HG03280 (cell line): Measurements from ENCODE around the gene HCK.

ENCODE experiments used
- ATAC-seq: cut with Tn5 transposase; IDR thresholded peaks from one replicate; pipeline ENCODE4 v1.9.1; 2021; ENCODE audit warnings: mild to moderate bottlenecking, moderate library complexity; ENCODE audit not compliant: unreplicated experiment

Gene HCK

GRCh38 chr20:32125506-32125905 lies 73.5 kb downstream of the HCK start:
- no peak for ATAC-seq

- ATAC-seq, result no peak
Measured at GRCh38 chr20:32126919-32127318, 74.9 kb downstream of the HCK start.

GRCh38 chr20:32127347-32127746 lies 75.3 kb downstream of the HCK start:
- no peak for ATAC-seq

GRCh38 chr20:32128167-32128566 lies 76.1 kb downstream of the HCK start:
- ATAC-seq, result no peak

GRCh38 chr20:32129863-32130262 lies 77.8 kb downstream of the HCK start:
- no peak for ATAC-seq

- ATAC-seq, result no peak
Measured at GRCh38 chr20:32130352-32130751, 78.3 kb downstream of the HCK start.

GRCh38 chr20:32130965-32131364 lies 78.9 kb downstream of the HCK start:
- no peak for ATAC-seq

GRCh38 chr20:32132911-32133549 lies 81.0 kb downstream of the HCK start:
- peak; percentile 90 for ATAC-seq

GRCh38 chr20:32134026-32134425 lies 82.0 kb downstream of the HCK start:
- ATAC-seq, result no peak

- ATAC-seq, result no peak
Measured at GRCh38 chr20:32135983-32136515, 84.0 kb downstream of the HCK start.

- ATAC-seq, result no peak
Measured at GRCh38 chr20:32138921-32139320, 86.9 kb downstream of the HCK start.

- no peak for ATAC-seq
Measured at GRCh38 chr20:32139947-32140346, 87.9 kb downstream of the HCK start.

GRCh38 chr20:32140603-32141002 lies 88.6 kb downstream of the HCK start:
- no peak for ATAC-seq

- no peak for ATAC-seq
Measured at GRCh38 chr20:32141465-32141980, 89.5 kb downstream of the HCK start.

- no peak for ATAC-seq
Measured at GRCh38 chr20:32142088-32142487, 90.0 kb downstream of the HCK start.

GRCh38 chr20:32142991-32143390 lies 90.9 kb downstream of the HCK start:
- no peak for ATAC-seq

GRCh38 chr20:32144898-32145662 lies 93.0 kb downstream of the HCK start:
- no peak for ATAC-seq

GRCh38 chr20:32149566-32150170 lies 97.6 kb downstream of the HCK start:
- no peak for ATAC-seq

- ATAC-seq, result no peak
Measured at GRCh38 chr20:32150291-32150848, 98.3 kb downstream of the HCK start.
